Endothelial cell of umbilical vein (primary cell): ENCODE measurements around the gene SLC44A1. TPM values are rescaled to one million over a fixed set of nuclear protein-coding genes. Genes with fewer than 3 reads are reported as not detected.

Source experiments
- BruUV-seq: library from RNA; stranded (reverse); fragments of 400-500 nt; replicated peaks from 2 replicates; lab custom pipeline; 2021; lab: Mats Ljungman, UMichigan
- CTCF ChIA-PET: fragments of 300-600, 350-600 bp; sonication (Branson Sonifier 250); formaldehyde crosslinking; loops from one replicate; lab custom pipeline; 2021; ENCODE audit warnings: antibody characterized with exemption, inconsistent platforms; lab: Charles Lee
- POLR2A ChIA-PET: fragments of 300-600, 350-600 bp; sonication (Branson Sonifier 250); formaldehyde crosslinking; loops from one replicate; lab custom pipeline; 2021; ENCODE audit warnings: antibody characterized with exemption, inconsistent platforms; lab: Charles Lee
- DNase-seq: peaks from one replicate; pipeline ENCODE4 v3.0.0-alpha.2; 2011; ENCODE audit warnings: low read depth, low spot score
- FAIRE-seq: peaks from 2 replicates; lab custom pipeline; 2011; peaks lifted over from hg19 to GRCh38; lab: Jason Lieb, UNC
- H2AFZ ChIP-seq: 2 replicates; pipeline ENCODE4 v1.6.0; 2012; ENCODE audit warnings: low read depth, low read length, control low read depth, inconsistent platforms
- H3K27ac ChIP-seq: 2 replicates; pipeline ENCODE4 v1.5.1; 2011; ENCODE audit warnings: low read depth, mild to moderate bottlenecking, control low read depth, low read length, moderate library complexity; ENCODE audit not compliant: insufficient read depth
- H3K27me3 ChIP-seq, 2 experiments: 2 replicates each; pipeline versions ENCODE4 v1.6.0 to v1.6.1; 2011; ENCODE audit warnings: low read length in 2 of 2, mixed read lengths in 1 of 2; ENCODE audit not compliant: control insufficient read depth in 2 of 2, insufficient read depth in 2 of 2
- H3K36me3 ChIP-seq, 2 experiments: 2 replicates in 1 of 2; 3 replicates in 1 of 2; pipeline ENCODE4 v1.5.1; 2011; ENCODE audit warnings: low read length in 2 of 2, mild to moderate bottlenecking in 1 of 2, moderate library complexity in 1 of 2; ENCODE audit not compliant: control insufficient read depth in 2 of 2, insufficient read depth in 2 of 2; ENCODE audit errors: extremely low read depth in 1 of 2
- H3K4me1 ChIP-seq: 3 replicates; pipeline ENCODE4 v1.5.1; 2011; ENCODE audit warnings: mild to moderate bottlenecking, low read length; ENCODE audit not compliant: control insufficient read depth, insufficient read depth; ENCODE audit errors: extremely low read depth
- H3K4me2 ChIP-seq: 2 replicates; pipeline ENCODE4 v1.6.1; 2011; ENCODE audit warnings: low read length, control low read depth, mixed read lengths; ENCODE audit not compliant: insufficient read depth
- H3K4me3 ChIP-seq, 3 experiments: fragments of 200-600 bp in 1 of 3; sonication (generic), shearing (Covaris generic) in 1 of 3; replicated peaks in 1 of 3; 2 replicates each; pipeline ENCODE4 v1.5.1; 2011 to 2016; ENCODE audit warnings: control low read depth in 3 of 3, low read length in 3 of 3, mild to moderate bottlenecking in 2 of 3, inconsistent platforms in 1 of 3, low read depth in 1 of 3, moderate library complexity in 1 of 3; ENCODE audit not compliant: insufficient read depth in 1 of 3
- H3K79me2 ChIP-seq: 2 replicates; pipeline ENCODE4 v1.6.0; 2012; ENCODE audit warnings: low read length, inconsistent platforms; ENCODE audit not compliant: control insufficient read depth, insufficient read depth
- H3K9ac ChIP-seq: replicated peaks from 2 replicates; pipeline ENCODE3; 2011; ENCODE audit warnings: low read length, control low read depth; ENCODE audit not compliant: insufficient read depth; ENCODE audit errors: extremely low read depth
- H3K9me1 ChIP-seq: replicated peaks from 3 replicates; pipeline ENCODE4 v1.6.0; 2011; ENCODE audit warnings: mild to moderate bottlenecking, low read length; ENCODE audit not compliant: control insufficient read depth, insufficient read depth; ENCODE audit errors: extremely low read depth
- H3K9me3 ChIP-seq: replicated peaks from 2 replicates; pipeline ENCODE4 v1.5.1; 2012; ENCODE audit warnings: low read length, inconsistent platforms; ENCODE audit not compliant: control insufficient read depth, insufficient read depth
- H4K20me1 ChIP-seq: replicated peaks from 2 replicates; pipeline ENCODE3; 2011; ENCODE audit warnings: mild to moderate bottlenecking, low read length; ENCODE audit not compliant: control insufficient read depth, insufficient read depth; ENCODE audit errors: extremely low read depth
- EZH2 ChIP-seq: IDR thresholded peaks from 2 replicates; pipeline ENCODE4 v1.6.1; 2012; ENCODE audit warnings: borderline replicate concordance, low read depth, mild to moderate bottlenecking, moderate library complexity, low read length, inconsistent platforms; ENCODE audit not compliant: severe bottlenecking
- FOS ChIP-seq: IDR thresholded peaks from 2 replicates; pipeline ENCODE4 v1.6.1; 2011; ENCODE audit warnings: mild to moderate bottlenecking, low read length, moderate library complexity, borderline replicate concordance; ENCODE audit not compliant: insufficient read depth
- GATA2 ChIP-seq: IDR thresholded peaks from 2 replicates; pipeline ENCODE4 v1.7.0; 2011; ENCODE audit warnings: low read depth, mild to moderate bottlenecking, moderate library complexity, mixed read lengths, low read length; ENCODE audit not compliant: insufficient read length, insufficient read depth
- JUN ChIP-seq: IDR thresholded peaks from 2 replicates; pipeline ENCODE4 v1.6.1; 2011; ENCODE audit warnings: borderline replicate concordance, low read depth; ENCODE audit not compliant: insufficient read length, insufficient read depth
- MYC ChIP-seq: IDR thresholded peaks from one replicate; pipeline ENCODE4 v1.6.1; 2011; ENCODE audit warnings: mild to moderate bottlenecking, low read depth, low read length
- POLR2A ChIP-seq: IDR thresholded peaks from 2 replicates; pipeline ENCODE4 v1.6.1; 2012; ENCODE audit warnings: low read depth, mild to moderate bottlenecking, control low read depth, low read length
- POLR2AphosphoS5 ChIP-seq: IDR thresholded peaks from 2 replicates; pipeline ENCODE4 v1.6.1; 2012; ENCODE audit warnings: low read depth, mild to moderate bottlenecking, control low read depth, low read length, moderate library complexity; ENCODE audit not compliant: insufficient read depth
- dilution Hi-C: fragments of 300-500 bp; cut with MboI; formaldehyde crosslinking; loops from one replicate; pipeline ENCODE4 v1.15.0; 2019; ENCODE audit warnings: low sequenced_read_pairs; ENCODE audit not compliant: extremely low pct_ligation_motif_present
- intact Hi-C: fragments of 100-400 bp; cut with micrococcal nuclease; formaldehyde crosslinking; loops from one replicate; pipeline ENCODE4 v1.10.0; 2022
- polyA plus RNA-seq, 4 experiments: library from polyadenylated mRNA; depleted of rRNA in 3 of 4; stranded (reverse) in 3 of 4; unstranded in 1 of 4; fragments of >200 nt; gene quantifications; 2 replicates each; pipeline versions ENCODE4 v1.2.1 to v1.2.3, GENCODE V29; 2011 to 2012; ENCODE audit warnings: missing spikeins in 1 of 4
- total RNA-seq: library from RNA; stranded (reverse); gene quantifications from 2 replicates; pipeline ENCODE4 v1.2.3, GENCODE V29; 2021
- TF ChIP-seq, protein P1 (sequence below), 2 donors: IDR thresholded peaks; 1 replicate in 1 of 2; 2 replicates in 1 of 2; pipeline ENCODE4 v1.5.1; 2011; ENCODE audit warnings: low read length in 2 of 2, mild to moderate bottlenecking in 2 of 2, moderate library complexity in 2 of 2, control low read depth in 1 of 2, inconsistent platforms in 1 of 2, low read depth in 1 of 2; ENCODE audit not compliant: insufficient read depth in 1 of 2; ENCODE audit errors: extremely low read depth in 1 of 2
- TF ChIP-seq, protein P2 (sequence below): IDR thresholded peaks from 2 replicates; pipeline ENCODE4 v1.6.1; 2011; ENCODE audit not compliant: insufficient read depth, insufficient read length

SLC44A1 gene
- total and polyA plus RNA-seq, 2 donors (not counting 3 experiments of a cell fraction or from before 2014, with no cell fraction given), result 16.1 to 37.7 TPM

DNA sequence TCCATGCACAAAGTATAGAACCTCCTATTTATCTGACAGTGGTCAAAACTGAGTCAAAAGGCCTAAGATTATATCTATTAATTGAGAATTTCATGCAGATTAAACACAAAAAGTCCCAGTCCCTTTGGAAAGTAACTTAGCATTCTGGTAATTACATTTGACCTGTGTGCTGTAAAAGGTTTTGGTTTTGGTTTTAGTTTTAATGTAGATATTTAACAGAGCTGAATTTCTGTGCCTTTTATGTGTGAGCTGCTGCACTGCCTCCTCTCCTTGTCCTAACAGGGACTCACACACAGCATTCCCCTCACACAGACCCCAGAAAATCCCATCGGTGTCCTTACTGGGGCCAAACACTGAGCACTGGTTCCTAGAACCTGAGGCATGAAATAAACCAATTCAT, 172.4 kb downstream of the SLC44A1 start:
- H3K4me2 ChIP-seq, result no peak overlapping the region
- CTCF ChIA-PET, result interaction anchor here (1.1 to 1.6 kb wide), 5 partner anchors 258 to 636 kb away, joined by 3 to 9 read pairs (median 4); no protein-coding TSS in a partner anchor
- dilution Hi-C loops, result no loop called here

More for the DNA sequence above, 172.4 kb downstream of the SLC44A1 start:
- Histone ChIP-seq H3K36me3 (no peaks in the 10 kb centered on the region), H4K20me1 (no peaks in the 10 kb centered on the region), H3K9me1 (no peaks in the 10 kb centered on the region), H3K27me3 (no peaks in the 10 kb centered on the region), H3K9me3 (no peaks in the 10 kb centered on the region), H2AFZ (no peak overlapping the region), H3K4me1 (no peaks in the 10 kb centered on the region), H3K27ac (no peak overlapping the region), H3K9ac (no peak overlapping the region), H3K4me3 (no peak overlapping the region), H3K79me2 (no peaks in the 10 kb centered on the region)
- no peak for DNase-seq
- TF ChIP-seq GATA2, result no peak
- TF ChIP-seq, protein P1, sequence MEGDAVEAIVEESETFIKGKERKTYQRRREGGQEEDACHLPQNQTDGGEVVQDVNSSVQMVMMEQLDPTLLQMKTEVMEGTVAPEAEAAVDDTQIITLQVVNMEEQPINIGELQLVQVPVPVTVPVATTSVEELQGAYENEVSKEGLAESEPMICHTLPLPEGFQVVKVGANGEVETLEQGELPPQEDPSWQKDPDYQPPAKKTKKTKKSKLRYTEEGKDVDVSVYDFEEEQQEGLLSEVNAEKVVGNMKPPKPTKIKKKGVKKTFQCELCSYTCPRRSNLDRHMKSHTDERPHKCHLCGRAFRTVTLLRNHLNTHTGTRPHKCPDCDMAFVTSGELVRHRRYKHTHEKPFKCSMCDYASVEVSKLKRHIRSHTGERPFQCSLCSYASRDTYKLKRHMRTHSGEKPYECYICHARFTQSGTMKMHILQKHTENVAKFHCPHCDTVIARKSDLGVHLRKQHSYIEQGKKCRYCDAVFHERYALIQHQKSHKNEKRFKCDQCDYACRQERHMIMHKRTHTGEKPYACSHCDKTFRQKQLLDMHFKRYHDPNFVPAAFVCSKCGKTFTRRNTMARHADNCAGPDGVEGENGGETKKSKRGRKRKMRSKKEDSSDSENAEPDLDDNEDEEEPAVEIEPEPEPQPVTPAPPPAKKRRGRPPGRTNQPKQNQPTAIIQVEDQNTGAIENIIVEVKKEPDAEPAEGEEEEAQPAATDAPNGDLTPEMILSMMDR (IDR thresholded peaks at IDR 0.05; ENCODE audit: extremely low read depth in 1 of 2, insufficient read depth in 1 of 2, low read depth in 1 of 2, low read length in 2 of 2), result no peak
- TF ChIP-seq POLR2AphosphoS5, result no peak
- TF ChIP-seq MYC, result no peak
- TF ChIP-seq JUN, result no peak
- no peak for TF ChIP-seq POLR2A
- TF ChIP-seq FOS, result no peak
- TF ChIP-seq, protein P2, sequence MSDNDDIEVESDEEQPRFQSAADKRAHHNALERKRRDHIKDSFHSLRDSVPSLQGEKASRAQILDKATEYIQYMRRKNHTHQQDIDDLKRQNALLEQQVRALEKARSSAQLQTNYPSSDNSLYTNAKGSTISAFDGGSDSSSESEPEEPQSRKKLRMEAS, result no peak
- no peak for TF ChIP-seq EZH2
- no TSS peak for BruUV-seq
- intact Hi-C loops, result no loop called here
- POLR2A ChIA-PET, result no interaction called here
- no peak for FAIRE-seq
